WTC11 (cell line): ENCODE results near the gene ZCCHC18. TPM values are rescaled to one million over a fixed set of nuclear protein-coding genes. Genes with fewer than 3 reads are reported as not detected.

Experiments used
- ATAC-seq: fragments of 200-7000 bp; cut with Tn5 transposase; 2 replicates; pipeline ENCODE4 v1.10.0; 2021; ENCODE audit warnings: mild to moderate bottlenecking, moderate library complexity
- CTCF ChIA-PET: fragments of 300-600 bp; sonication (Branson Sonifier 250); formaldehyde crosslinking; loops from one replicate; lab custom pipeline; 2021; ENCODE audit warnings: antibody characterized with exemption; lab: Charles Lee
- POLR2A ChIA-PET: fragments of 350-600 bp; sonication (Branson Sonifier 250); formaldehyde crosslinking; loops from one replicate; lab custom pipeline; 2021; ENCODE audit warnings: antibody characterized with exemption; lab: Charles Lee
- DNase-seq: peaks from one replicate; pipeline ENCODE4 v3.0.0; 2021; ENCODE audit warnings: low spot score
- H3K27ac Mint-ChIP-seq: 2 replicates; pipeline ENCODE4 v1.8.0; 2021; ENCODE audit warnings: mixed read lengths
- H3K27me3 Mint-ChIP-seq: 2 replicates; pipeline ENCODE4 v1.8.0; 2021; ENCODE audit warnings: low read depth, mild to moderate bottlenecking, moderate library complexity, mixed read lengths
- H3K36me3 Mint-ChIP-seq: 2 replicates; pipeline ENCODE4 v1.8.0; 2021; ENCODE audit warnings: mixed read lengths
- H3K4me1 Mint-ChIP-seq: 2 replicates; pipeline ENCODE4 v1.8.0; 2022; ENCODE audit warnings: mixed read lengths
- H3K4me3 Mint-ChIP-seq: 2 replicates; pipeline ENCODE4 v1.8.0; 2021; ENCODE audit warnings: mild to moderate bottlenecking, moderate library complexity, mixed read lengths
- H3K9me3 Mint-ChIP-seq: 2 replicates; pipeline ENCODE4 v1.8.0; 2021; ENCODE audit warnings: mixed read lengths
- AR ChIP-seq: fragments of 250-450 bp; sonication (Bioruptor Pico); IDR thresholded peaks from 2 replicates; pipeline ENCODE4 v1.9.0; 2021; ENCODE audit warnings: mild to moderate bottlenecking
- CBFB ChIP-seq: sonication (generic); formaldehyde crosslinking; IDR thresholded peaks from 2 replicates; pipeline ENCODE4 v1.8.1; 2022; ENCODE audit warnings: mild to moderate bottlenecking, low read depth, missing genetic modification reagents
- IRF2 ChIP-seq: sonication (generic); formaldehyde crosslinking; IDR thresholded peaks from 2 replicates; pipeline ENCODE4 v1.8.0; 2022; ENCODE audit warnings: low read depth, missing genetic modification reagents, borderline replicate concordance
- KAT7 ChIP-seq: sonication (generic); formaldehyde crosslinking; IDR thresholded peaks from 2 replicates; pipeline ENCODE4 v1.8.1; 2023; ENCODE audit warnings: missing genetic modification reagents, mild to moderate bottlenecking, borderline replicate concordance
- MLX ChIP-seq: sonication (generic); formaldehyde crosslinking; IDR thresholded peaks from 2 replicates; pipeline ENCODE4 v1.8.1; 2023; ENCODE audit warnings: mild to moderate bottlenecking, missing genetic modification reagents, moderate library complexity
- OVOL2 ChIP-seq: fragments of 250-450 bp; sonication (Bioruptor Pico); IDR thresholded peaks from 2 replicates; pipeline ENCODE4 v1.9.0; 2021; ENCODE audit warnings: mild to moderate bottlenecking, borderline replicate concordance
- ZNF396 ChIP-seq: fragments of 250-450 bp; sonication (Bioruptor Pico); IDR thresholded peaks from 2 replicates; pipeline ENCODE4 v1.8.0; 2021; ENCODE audit warnings: mild to moderate bottlenecking, moderate library complexity, borderline replicate concordance
- total RNA-seq: library from RNA; stranded (reverse); gene quantifications from 3 replicates; pipeline ENCODE4 v1.2.3, GENCODE V29; 2021
- TF ChIP-seq, protein P1 (sequence below): sonication (generic); formaldehyde crosslinking; conservative IDR thresholded peaks from 2 replicates; pipeline ENCODE4 v1.8.1; 2022; ENCODE audit warnings: mild to moderate bottlenecking, missing genetic modification reagents
- TF ChIP-seq, protein P2 (sequence below): sonication (generic); formaldehyde crosslinking; IDR thresholded peaks from 2 replicates; pipeline ENCODE4 v1.8.0; 2022; ENCODE audit warnings: missing genetic modification reagents
- TF ChIP-seq, protein P3 (sequence below): fragments of 200-600 bp; IDR thresholded peaks from 2 replicates; pipeline ENCODE4 v1.8.0; 2022; ENCODE audit warnings: antibody characterized with exemption
- TF ChIP-seq, protein P4 (sequence below): sonication (generic); formaldehyde crosslinking; IDR thresholded peaks from 2 replicates; pipeline ENCODE4 v1.8.1; 2023; ENCODE audit warnings: mild to moderate bottlenecking, missing genetic modification reagents, borderline replicate concordance

The ZCCHC18 gene
- total RNA-seq, 1 experiment from 2014 or later: 2.3 TPM

DNA sequence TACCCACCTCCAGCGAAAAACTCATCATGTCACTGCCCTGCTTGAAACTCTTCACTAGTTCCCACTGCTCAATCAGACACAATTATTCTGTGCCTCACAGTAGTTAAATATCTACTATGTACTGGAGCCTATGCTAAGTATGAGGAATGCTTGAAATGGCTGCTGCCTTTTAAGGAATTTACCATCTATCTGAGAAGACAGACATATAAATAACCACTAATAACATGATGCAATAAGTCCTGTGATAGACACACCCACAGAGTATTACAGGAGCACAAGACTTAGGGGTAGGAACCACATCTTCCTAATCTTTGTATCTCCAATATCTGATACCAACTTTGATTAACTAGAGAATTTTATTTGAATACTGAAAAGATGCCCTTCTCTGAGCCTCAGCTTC lies 23.4 kb downstream of the ZCCHC18 start:
- DNase-seq (no peak), ATAC-seq (no peak)
- H3K9me3 Mint-ChIP-seq: no peaks in the 10 kb centered on the region; the same call in 1 of the 2 replicates
- TF ChIP-seq, protein P1, sequence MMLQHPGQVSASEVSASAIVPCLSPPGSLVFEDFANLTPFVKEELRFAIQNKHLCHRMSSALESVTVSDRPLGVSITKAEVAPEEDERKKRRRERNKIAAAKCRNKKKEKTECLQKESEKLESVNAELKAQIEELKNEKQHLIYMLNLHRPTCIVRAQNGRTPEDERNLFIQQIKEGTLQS: no peak
- TF ChIP-seq KAT7 (CRISPR knock-in tag) (no peak), MLX (CRISPR knock-in tag) (no peak), AR (CRISPR knock-in tag) (no peak), OVOL2 (no peak)
- no peaks in the 10 kb centered on the region for H3K4me1 Mint-ChIP-seq
- H3K27me3 Mint-ChIP-seq: no peaks in the 10 kb centered on the region; the same call in 1 of the 2 replicates
- CTCF ChIA-PET: interaction anchor here (1.1 to 1.6 kb wide), 4 partner anchors 10 to 291 kb away, joined by 3 to 6 read pairs (median 5); no protein-coding TSS in a partner anchor
- no peaks in the 10 kb centered on the region for H3K36me3 Mint-ChIP-seq
- H3K4me3 Mint-ChIP-seq: no peak overlapping the region
- H3K27ac Mint-ChIP-seq: no peak overlapping the region
- POLR2A ChIA-PET: no interaction called here

DNA sequence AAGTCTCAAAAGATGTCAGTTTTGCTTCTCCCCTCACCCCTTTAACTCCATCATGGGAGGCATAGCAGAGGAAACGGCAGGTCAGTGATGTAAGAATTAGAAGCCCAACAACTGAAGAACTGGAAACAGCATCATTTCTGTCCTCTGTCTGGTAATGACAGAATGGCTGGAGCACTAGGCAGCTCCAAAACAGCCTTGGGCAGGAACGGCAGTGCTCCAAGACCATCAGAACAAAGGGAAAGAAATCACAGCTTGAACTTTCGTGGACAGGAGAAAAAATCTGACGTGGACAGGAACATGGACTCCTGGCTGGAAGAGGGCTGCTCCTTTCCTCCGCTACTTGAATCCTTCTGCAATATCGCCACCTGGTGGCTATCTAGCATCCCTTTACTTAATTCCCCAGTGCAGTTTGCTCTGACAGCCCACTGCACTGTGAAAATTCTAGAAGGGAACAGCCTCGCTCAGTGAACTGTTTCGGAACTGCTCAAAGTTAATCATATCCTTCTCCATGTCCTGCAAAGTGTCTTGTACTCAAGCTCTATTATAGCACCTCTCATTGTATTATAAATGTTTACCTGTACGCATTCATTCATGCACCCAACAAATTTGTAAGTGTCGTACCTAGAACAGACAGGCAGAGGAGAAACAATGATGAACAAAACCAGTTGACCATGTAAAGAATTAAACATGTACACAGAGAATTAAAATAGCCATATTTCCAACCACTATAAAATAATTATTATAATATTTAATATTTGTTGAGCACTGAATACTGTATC lies 24.1 kb downstream of the ZCCHC18 start:
- peak; percentile 51 for DNase-seq
- H3K4me3 Mint-ChIP-seq: peak overlapping the region; percentile 37
- no peaks in the 10 kb centered on the region; the same call in 1 of the 2 replicates for H3K27me3 Mint-ChIP-seq
- peak; percentile 86 for ATAC-seq
- POLR2A ChIA-PET: no interaction called here
- TF ChIP-seq, protein P2, sequence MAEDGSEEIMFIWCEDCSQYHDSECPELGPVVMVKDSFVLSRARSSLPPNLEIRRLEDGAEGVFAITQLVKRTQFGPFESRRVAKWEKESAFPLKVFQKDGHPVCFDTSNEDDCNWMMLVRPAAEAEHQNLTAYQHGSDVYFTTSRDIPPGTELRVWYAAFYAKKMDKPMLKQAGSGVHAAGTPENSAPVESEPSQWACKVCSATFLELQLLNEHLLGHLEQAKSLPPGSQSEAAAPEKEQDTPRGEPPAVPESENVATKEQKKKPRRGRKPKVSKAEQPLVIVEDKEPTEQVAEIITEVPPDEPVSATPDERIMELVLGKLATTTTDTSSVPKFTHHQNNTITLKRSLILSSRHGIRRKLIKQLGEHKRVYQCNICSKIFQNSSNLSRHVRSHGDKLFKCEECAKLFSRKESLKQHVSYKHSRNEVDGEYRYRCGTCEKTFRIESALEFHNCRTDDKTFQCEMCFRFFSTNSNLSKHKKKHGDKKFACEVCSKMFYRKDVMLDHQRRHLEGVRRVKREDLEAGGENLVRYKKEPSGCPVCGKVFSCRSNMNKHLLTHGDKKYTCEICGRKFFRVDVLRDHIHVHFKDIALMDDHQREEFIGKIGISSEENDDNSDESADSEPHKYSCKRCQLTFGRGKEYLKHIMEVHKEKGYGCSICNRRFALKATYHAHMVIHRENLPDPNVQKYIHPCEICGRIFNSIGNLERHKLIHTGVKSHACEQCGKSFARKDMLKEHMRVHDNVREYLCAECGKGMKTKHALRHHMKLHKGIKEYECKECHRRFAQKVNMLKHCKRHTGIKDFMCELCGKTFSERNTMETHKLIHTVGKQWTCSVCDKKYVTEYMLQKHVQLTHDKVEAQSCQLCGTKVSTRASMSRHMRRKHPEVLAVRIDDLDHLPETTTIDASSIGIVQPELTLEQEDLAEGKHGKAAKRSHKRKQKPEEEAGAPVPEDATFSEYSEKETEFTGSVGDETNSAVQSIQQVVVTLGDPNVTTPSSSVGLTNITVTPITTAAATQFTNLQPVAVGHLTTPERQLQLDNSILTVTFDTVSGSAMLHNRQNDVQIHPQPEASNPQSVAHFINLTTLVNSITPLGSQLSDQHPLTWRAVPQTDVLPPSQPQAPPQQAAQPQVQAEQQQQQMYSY: peak; percentile 61; the same call in 1 of the 2 replicates
- no peak for TF ChIP-seq CBFB (CRISPR knock-in tag)
- TF ChIP-seq, protein P3, sequence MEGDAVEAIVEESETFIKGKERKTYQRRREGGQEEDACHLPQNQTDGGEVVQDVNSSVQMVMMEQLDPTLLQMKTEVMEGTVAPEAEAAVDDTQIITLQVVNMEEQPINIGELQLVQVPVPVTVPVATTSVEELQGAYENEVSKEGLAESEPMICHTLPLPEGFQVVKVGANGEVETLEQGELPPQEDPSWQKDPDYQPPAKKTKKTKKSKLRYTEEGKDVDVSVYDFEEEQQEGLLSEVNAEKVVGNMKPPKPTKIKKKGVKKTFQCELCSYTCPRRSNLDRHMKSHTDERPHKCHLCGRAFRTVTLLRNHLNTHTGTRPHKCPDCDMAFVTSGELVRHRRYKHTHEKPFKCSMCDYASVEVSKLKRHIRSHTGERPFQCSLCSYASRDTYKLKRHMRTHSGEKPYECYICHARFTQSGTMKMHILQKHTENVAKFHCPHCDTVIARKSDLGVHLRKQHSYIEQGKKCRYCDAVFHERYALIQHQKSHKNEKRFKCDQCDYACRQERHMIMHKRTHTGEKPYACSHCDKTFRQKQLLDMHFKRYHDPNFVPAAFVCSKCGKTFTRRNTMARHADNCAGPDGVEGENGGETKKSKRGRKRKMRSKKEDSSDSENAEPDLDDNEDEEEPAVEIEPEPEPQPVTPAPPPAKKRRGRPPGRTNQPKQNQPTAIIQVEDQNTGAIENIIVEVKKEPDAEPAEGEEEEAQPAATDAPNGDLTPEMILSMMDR: peak; percentile 39; the same call in 1 of the 2 replicates
- H3K4me1 Mint-ChIP-seq: no peaks in the 10 kb centered on the region
- H3K27ac Mint-ChIP-seq: no peak overlapping the region
- no peaks in the 10 kb centered on the region; the same call in 1 of the 2 replicates for H3K9me3 Mint-ChIP-seq
- CTCF ChIA-PET: interaction anchor here (1.1 to 1.6 kb wide), 4 partner anchors 11 to 291 kb away, joined by 3 to 6 read pairs (median 5); no protein-coding TSS in a partner anchor
- H3K36me3 Mint-ChIP-seq: no peaks in the 10 kb centered on the region

DNA sequence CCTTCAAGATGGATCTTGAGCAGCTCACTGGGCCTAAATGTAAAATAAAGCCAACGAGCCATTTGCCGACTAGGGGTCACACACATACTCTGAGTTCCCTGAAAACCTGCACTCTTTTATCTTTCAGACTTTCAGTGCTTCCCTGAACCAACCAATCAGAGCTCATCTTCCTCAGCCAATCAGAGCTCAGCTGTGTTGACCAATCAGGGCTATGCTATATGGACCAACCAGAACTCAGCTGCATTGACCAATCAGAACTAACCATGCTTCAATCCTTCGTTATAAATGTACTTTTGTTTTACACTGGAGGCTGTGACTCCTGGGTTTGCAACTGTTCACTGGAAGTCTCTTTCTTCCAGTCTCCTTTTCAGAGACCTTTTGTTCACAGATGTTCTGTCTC lies 25.2 kb downstream of the ZCCHC18 start:
- ATAC-seq: peak; percentile 34; the same call in 1 of the 2 replicates
- Mint-ChIP-seq H3K36me3 (no peaks in the 10 kb centered on the region), H3K27me3 (no peaks in the 10 kb centered on the region; the same call in 1 of the 2 replicates), H3K9me3 (no peaks in the 10 kb centered on the region; the same call in 1 of the 2 replicates), H3K4me1 (no peaks in the 10 kb centered on the region), H3K27ac (no peak overlapping the region), H3K4me3 (no peak overlapping the region)
- TF ChIP-seq, protein P4, sequence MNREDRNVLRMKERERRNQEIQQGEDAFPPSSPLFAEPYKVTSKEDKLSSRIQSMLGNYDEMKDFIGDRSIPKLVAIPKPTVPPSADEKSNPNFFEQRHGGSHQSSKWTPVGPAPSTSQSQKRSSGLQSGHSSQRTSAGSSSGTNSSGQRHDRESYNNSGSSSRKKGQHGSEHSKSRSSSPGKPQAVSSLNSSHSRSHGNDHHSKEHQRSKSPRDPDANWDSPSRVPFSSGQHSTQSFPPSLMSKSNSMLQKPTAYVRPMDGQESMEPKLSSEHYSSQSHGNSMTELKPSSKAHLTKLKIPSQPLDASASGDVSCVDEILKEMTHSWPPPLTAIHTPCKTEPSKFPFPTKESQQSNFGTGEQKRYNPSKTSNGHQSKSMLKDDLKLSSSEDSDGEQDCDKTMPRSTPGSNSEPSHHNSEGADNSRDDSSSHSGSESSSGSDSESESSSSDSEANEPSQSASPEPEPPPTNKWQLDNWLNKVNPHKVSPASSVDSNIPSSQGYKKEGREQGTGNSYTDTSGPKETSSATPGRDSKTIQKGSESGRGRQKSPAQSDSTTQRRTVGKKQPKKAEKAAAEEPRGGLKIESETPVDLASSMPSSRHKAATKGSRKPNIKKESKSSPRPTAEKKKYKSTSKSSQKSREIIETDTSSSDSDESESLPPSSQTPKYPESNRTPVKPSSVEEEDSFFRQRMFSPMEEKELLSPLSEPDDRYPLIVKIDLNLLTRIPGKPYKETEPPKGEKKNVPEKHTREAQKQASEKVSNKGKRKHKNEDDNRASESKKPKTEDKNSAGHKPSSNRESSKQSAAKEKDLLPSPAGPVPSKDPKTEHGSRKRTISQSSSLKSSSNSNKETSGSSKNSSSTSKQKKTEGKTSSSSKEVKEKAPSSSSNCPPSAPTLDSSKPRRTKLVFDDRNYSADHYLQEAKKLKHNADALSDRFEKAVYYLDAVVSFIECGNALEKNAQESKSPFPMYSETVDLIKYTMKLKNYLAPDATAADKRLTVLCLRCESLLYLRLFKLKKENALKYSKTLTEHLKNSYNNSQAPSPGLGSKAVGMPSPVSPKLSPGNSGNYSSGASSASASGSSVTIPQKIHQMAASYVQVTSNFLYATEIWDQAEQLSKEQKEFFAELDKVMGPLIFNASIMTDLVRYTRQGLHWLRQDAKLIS (CRISPR knock-in tag): no peak
- TF ChIP-seq IRF2 (CRISPR knock-in tag): no peak
- TF ChIP-seq ZNF396 (CRISPR knock-in tag): no peak
- no peak for TF ChIP-seq MLX (CRISPR knock-in tag)
- TF ChIP-seq, protein P3: no peak
- POLR2A ChIA-PET: no interaction called here
- no peak for DNase-seq
- CTCF ChIA-PET: interaction anchor here (1.6 kb wide), 1 partner anchor 292 kb away, joined by 6 read pairs; no protein-coding TSS in a partner anchor
